ENCODE data around the gene OTUD7B. TPM values are rescaled to one million over a fixed set of nuclear protein-coding genes. Genes with fewer than 3 reads are reported as not detected.

The OTUD7B gene
- total RNA-seq, 2 experiments from 2014 or later, result 16.1 to 17.3 TPM

DNA sequence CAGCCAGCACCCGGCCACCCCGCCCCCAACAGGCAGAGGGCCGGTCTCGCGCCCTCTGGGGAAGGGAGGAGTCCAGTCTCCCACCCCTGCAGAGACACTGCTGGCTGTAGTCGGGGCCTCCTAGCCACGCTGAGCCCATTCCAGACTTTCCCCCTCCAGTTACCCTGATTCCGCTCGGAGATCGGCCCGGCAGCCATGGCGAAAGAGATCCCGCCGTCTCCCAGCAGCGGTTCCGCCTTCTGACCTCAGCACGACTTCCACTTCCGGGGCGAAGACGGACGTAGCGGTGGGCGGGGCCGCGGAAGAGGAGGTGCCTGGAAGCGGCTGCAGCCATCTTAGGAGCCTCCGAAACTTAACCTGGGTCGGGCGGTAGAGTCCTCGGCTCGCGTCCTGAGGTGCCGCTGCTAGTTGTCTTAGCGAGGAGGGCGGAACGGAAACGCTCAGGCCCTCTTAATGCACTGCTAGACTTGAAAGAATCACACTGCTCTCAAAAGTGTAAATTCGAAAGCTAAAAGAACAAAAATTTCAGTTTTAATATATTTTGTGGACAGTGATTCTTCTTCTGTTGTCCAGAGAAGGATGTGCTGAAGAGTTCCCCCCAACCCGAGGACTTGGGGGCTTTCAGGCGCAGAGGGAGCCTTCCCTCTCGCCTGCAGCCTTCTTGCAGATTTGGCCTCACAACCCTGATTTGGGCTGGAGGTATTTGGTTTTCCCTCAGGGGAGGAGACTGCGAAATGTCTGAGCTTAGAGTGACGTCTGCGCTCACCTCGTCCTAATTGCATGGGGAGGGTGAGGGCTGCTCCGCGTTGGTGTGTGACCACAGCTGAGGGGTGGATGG is 82.7 kb downstream of the OTUD7B start, which contains the start of gene SF3B4:
Gene SF3B4 (minus strand): TSS at position 241 of the 838 bp plus-strand sequence. CDS start 44 bp downstream, at position 197.
- H3K9me3 Mint-ChIP-seq, result no peaks in the 10 kb centered on the region
- H3K27me3 Mint-ChIP-seq, result no peaks in the 10 kb centered on the region
- ChIA-PET CTCF (interaction anchor here (0.9 kb wide), 1 partner anchor 39 kb away, joined by 4 read pairs; no protein-coding TSS in a partner anchor), POLR2A (interaction anchor here (0.7 to 7.2 kb wide), 12 partner anchors 9 to 233 kb away, joined by 3 to 62 read pairs (median 4); a partner anchor contains a TSS)
- DNase-seq, result peak; percentile 97
- peaks cover 35% of the 10 kb centered on the region for H3K4me1 Mint-ChIP-seq (ENCODE audit: low read depth)
- H3K4me3 Mint-ChIP-seq, result peak within 1 kb of the TSS; percentile 99
- ATAC-seq, result peak; percentile 97
- H3K36me3 Mint-ChIP-seq (ENCODE audit: low read depth), result peaks cover 41% of the 10 kb centered on the region
- intact Hi-C loops (cut with micrococcal nuclease), result loop anchor here (2.0 kb wide), 1 partner anchor 39 kb away; no protein-coding TSS in a partner anchor
- TF ChIP-seq, protein P1, sequence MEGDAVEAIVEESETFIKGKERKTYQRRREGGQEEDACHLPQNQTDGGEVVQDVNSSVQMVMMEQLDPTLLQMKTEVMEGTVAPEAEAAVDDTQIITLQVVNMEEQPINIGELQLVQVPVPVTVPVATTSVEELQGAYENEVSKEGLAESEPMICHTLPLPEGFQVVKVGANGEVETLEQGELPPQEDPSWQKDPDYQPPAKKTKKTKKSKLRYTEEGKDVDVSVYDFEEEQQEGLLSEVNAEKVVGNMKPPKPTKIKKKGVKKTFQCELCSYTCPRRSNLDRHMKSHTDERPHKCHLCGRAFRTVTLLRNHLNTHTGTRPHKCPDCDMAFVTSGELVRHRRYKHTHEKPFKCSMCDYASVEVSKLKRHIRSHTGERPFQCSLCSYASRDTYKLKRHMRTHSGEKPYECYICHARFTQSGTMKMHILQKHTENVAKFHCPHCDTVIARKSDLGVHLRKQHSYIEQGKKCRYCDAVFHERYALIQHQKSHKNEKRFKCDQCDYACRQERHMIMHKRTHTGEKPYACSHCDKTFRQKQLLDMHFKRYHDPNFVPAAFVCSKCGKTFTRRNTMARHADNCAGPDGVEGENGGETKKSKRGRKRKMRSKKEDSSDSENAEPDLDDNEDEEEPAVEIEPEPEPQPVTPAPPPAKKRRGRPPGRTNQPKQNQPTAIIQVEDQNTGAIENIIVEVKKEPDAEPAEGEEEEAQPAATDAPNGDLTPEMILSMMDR (IDR thresholded peaks at IDR 0.05), result no peak
- peak within 1 kb of the TSS; percentile 94 for H3K27ac Mint-ChIP-seq

DNA sequence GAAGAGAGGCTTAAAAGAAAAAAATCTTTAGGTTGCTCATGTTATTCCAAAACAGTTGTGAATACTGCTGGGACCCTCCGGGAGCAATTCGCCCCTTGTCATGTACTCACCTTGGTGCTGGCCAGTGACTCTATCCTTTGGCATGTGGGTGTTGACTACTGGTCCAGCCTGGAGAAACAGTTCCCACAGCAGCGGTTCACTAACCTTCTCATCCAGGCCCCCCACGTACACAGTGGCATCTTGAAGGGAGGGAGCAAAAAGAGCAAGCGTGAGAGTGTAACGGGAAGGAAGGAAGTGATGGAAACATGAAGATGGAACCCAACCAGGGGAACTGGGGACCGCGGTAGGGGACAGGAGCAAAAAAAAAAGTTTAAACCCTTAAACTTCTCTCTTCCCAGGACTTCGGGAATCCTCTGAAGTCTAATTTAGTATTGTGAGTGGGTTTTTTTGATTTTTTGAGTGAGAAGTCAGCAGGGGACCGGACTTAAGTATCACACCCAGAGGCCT is 83.4 kb downstream of the OTUD7B start:
- ATAC-seq (no peak), DNase-seq (no peak)
- Mint-ChIP-seq H3K4me1 (ENCODE audit: low read depth) (peaks cover 35% of the 10 kb centered on the region), H3K27ac (peak overlapping the region; percentile 94), H3K36me3 (ENCODE audit: low read depth) (peaks cover 45% of the 10 kb centered on the region), H3K27me3 (no peaks in the 10 kb centered on the region), H3K4me3 (peak overlapping the region; percentile 99), H3K9me3 (no peaks in the 10 kb centered on the region)
- TF ChIP-seq, protein P1 (IDR thresholded peaks at IDR 0.05), result no peak
- ChIA-PET POLR2A (interaction anchor here (4.2 to 7.2 kb wide), 2 partner anchors 40 to 41 kb away, joined by 19 to 62 read pairs; a partner anchor contains a TSS), CTCF (no interaction called here)
- intact Hi-C loops (cut with micrococcal nuclease), result loop anchor here (2.0 kb wide), 1 partner anchor 38 kb away; no protein-coding TSS in a partner anchor

DNA sequence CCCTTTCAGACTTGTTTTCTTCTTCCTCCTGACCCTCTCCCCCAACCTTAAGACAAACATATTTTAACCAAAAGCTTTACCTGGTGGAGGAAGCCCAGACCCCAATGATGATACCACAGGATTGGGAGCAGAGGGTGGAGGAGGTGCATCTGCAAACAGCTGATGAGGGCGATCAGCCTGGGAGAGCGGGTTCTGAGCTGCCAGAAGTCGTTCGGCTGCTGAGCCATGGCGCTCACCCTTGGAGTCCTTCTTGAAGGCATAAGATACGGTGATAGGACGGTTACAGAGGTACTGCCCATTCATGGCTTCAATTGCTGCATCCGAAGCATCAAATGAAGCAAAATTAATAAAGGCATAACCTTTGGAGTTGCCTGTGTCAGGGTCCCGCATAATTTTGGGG is 84.2 kb downstream of the OTUD7B start:
- TF ChIP-seq, protein P1 (IDR thresholded peaks at IDR 0.05), result no peak
- intact Hi-C loops (cut with micrococcal nuclease), result loop anchor here (2.0 kb wide), 1 partner anchor 37 kb away; no protein-coding TSS in a partner anchor
- ChIA-PET CTCF (no interaction called here), POLR2A (interaction anchor here (2.6 to 4.2 kb wide), 2 partner anchors 38 to 40 kb away, joined by 14 to 19 read pairs; a partner anchor contains a TSS)
- no peak for DNase-seq
- H3K27me3 Mint-ChIP-seq, result no peaks in the 10 kb centered on the region
- H3K4me3 Mint-ChIP-seq, result peak overlapping the region; percentile 99
- peaks cover 51% of the 10 kb centered on the region for H3K36me3 Mint-ChIP-seq (ENCODE audit: low read depth)
- H3K4me1 Mint-ChIP-seq (ENCODE audit: low read depth), result peaks cover 30% of the 10 kb centered on the region
- ATAC-seq, result no peak
- H3K9me3 Mint-ChIP-seq, result no peaks in the 10 kb centered on the region
- H3K27ac Mint-ChIP-seq, result peak overlapping the region; percentile 40

DNA sequence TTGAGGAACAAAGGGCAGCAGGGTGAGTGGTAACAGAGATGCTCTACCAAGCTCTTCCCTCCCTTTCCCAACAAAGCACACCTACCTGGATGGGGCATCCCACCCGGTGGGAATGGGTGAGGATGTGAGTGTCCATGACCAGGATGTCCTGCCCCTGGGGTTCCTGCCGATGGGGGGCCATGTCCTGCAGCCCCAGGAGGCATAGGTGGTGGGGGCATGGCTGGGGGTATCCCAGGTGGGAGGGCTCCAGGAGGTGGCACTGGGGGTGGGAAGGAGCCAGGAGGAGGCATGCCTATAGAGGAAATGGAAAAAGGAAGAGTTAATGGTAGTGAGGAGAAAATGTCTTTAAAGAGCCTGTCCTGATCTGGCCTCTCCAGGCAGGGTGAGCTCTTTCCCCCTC is 84.8 kb downstream of the OTUD7B start:
- POLR2A ChIA-PET, result interaction anchor here (1.2 to 4.2 kb wide), 3 partner anchors 9 to 39 kb away, joined by 3 to 19 read pairs (median 14); a partner anchor contains a TSS

More for the DNA sequence above, 84.8 kb downstream of the OTUD7B start:
- peaks cover 51% of the 10 kb centered on the region for H3K36me3 Mint-ChIP-seq (ENCODE audit: low read depth)
- DNase-seq (no peak), ATAC-seq (no peak)
- peak overlapping the region; percentile 40 for H3K27ac Mint-ChIP-seq
- CTCF ChIA-PET, result interaction anchor here (1.5 kb wide), 1 partner anchor 36 kb away, joined by 3 read pairs; no protein-coding TSS in a partner anchor
- TF ChIP-seq, protein P1 (IDR thresholded peaks at IDR 0.05), result no peak
- intact Hi-C loops (cut with micrococcal nuclease), result loop anchor here (2.0 kb wide), 1 partner anchor 37 kb away; no protein-coding TSS in a partner anchor
- H3K27me3 Mint-ChIP-seq, result no peaks in the 10 kb centered on the region
- H3K4me3 Mint-ChIP-seq, result peak overlapping the region; percentile 99
- peaks cover 27% of the 10 kb centered on the region for H3K4me1 Mint-ChIP-seq (ENCODE audit: low read depth)
- H3K9me3 Mint-ChIP-seq, result no peaks in the 10 kb centered on the region

All from activated CD8-positive, alpha-beta T cell treated with anti-CD3 and anti-CD28 coated beads for 36 hours (primary cell).